Measurements from ENCODE around the gene NDUFB6. TPM values are rescaled to one million over a fixed set of nuclear protein-coding genes. Genes with fewer than 3 reads are reported as not detected.

The NDUFB6 gene
- total and polyA plus RNA-seq, 4 donors = 48.6 to 109 (median 83.8) TPM

GRCh38 chr9:32590476-32590875 is 17.5 kb upstream of the NDUFB6 start:
- Histone ChIP-seq H3K4me3 (ENCODE audit: low read depth, low read length) (no peak overlapping the region), H3K9me3 (ENCODE audit: control insufficient read depth, insufficient read depth, low read length) (peaks cover 3% of the 10 kb centered on the region), H3K27me3 (ENCODE audit: control insufficient read depth, insufficient read depth, low read length) (no peaks in the 10 kb centered on the region), H3K4me1 (ENCODE audit: control insufficient read depth, insufficient read depth, low read length) (no peaks in the 10 kb centered on the region), H3K27ac (ENCODE audit: low read depth, low read length) (no peak overlapping the region), H3K36me3 (ENCODE audit: control insufficient read depth, insufficient read depth, low read length) (no peaks in the 10 kb centered on the region)
- WGBS (ENCODE audit: insufficient coverage) = no CpG with 5 or more reads among the region's 2 CpGs
- DNase-seq (ENCODE audit: low read depth in 4 of 6, low spot score in 6 of 6) = no peak

GRCh38 chr9:32589083-32589723 is 16.2 kb upstream of the NDUFB6 start:
- H3K9me3 ChIP-seq (ENCODE audit: control insufficient read depth, insufficient read depth, low read length) = peaks cover 3% of the 10 kb centered on the region
- H3K27me3 ChIP-seq (ENCODE audit: control insufficient read depth, insufficient read depth, low read length) = no peaks in the 10 kb centered on the region
- WGBS (ENCODE audit: insufficient coverage) = no CpG with 5 or more reads among the region's 6 CpGs
- no peak overlapping the region for H3K4me3 ChIP-seq (ENCODE audit: low read depth, low read length)
- no peak overlapping the region for H3K27ac ChIP-seq (ENCODE audit: low read depth, low read length)
- DNase-seq (ENCODE audit: low read depth in 4 of 6, low spot score in 6 of 6) = peak; percentile 18 to 88 (median 54)
- no peaks in the 10 kb centered on the region for H3K36me3 ChIP-seq (ENCODE audit: control insufficient read depth, insufficient read depth, low read length)
- H3K4me1 ChIP-seq (ENCODE audit: control insufficient read depth, insufficient read depth, low read length) = no peaks in the 10 kb centered on the region

- H3K36me3 ChIP-seq (ENCODE audit: control insufficient read depth, insufficient read depth, low read length) = no peaks in the 10 kb centered on the region
- H3K4me3 ChIP-seq (ENCODE audit: low read depth, low read length) = no peak overlapping the region
- no peak overlapping the region for H3K27ac ChIP-seq (ENCODE audit: low read depth, low read length)
- no peaks in the 10 kb centered on the region for H3K27me3 ChIP-seq (ENCODE audit: control insufficient read depth, insufficient read depth, low read length)
- DNase-seq (ENCODE audit: low read depth in 4 of 6, low spot score in 6 of 6) = no peak
- H3K4me1 ChIP-seq (ENCODE audit: control insufficient read depth, insufficient read depth, low read length) = no peaks in the 10 kb centered on the region
- H3K9me3 ChIP-seq (ENCODE audit: control insufficient read depth, insufficient read depth, low read length) = peaks cover 3% of the 10 kb centered on the region
Measured at GRCh38 chr9:32587901-32588300, 14.9 kb upstream of the NDUFB6 start.

DNA sequence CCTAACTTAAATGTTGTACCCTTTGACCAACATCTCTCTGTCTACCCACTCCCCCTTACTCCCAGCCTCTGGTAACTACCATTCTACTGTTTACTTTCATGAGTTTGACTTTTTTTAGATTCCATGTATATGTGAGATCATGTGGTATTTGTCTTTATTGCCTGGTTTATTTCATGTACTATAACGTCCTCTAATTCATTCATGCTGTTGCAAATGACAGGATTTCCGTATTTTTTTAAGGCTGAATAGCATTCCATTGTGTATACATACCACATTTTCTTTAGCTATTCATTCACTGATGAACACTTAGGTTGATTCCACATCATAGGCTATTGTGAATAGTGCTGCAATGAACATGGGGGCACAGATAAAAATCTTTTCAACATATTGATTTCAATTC is 11.8 kb upstream of the NDUFB6 start:
- no peak for DNase-seq (ENCODE audit: low read depth in 4 of 6, low spot score in 6 of 6)
- H3K36me3 ChIP-seq (ENCODE audit: control insufficient read depth, insufficient read depth, low read length) = no peaks in the 10 kb centered on the region
- no peaks in the 10 kb centered on the region for H3K27me3 ChIP-seq (ENCODE audit: control insufficient read depth, insufficient read depth, low read length)
- no peaks in the 10 kb centered on the region for H3K4me1 ChIP-seq (ENCODE audit: control insufficient read depth, insufficient read depth, low read length)
- WGBS (ENCODE audit: insufficient coverage) = no CpG with 5 or more reads among the region's 2 CpGs
- H3K4me3 ChIP-seq (ENCODE audit: low read depth, low read length) = no peak overlapping the region
- no peak overlapping the region for H3K27ac ChIP-seq (ENCODE audit: low read depth, low read length)
- peaks cover 3% of the 10 kb centered on the region for H3K9me3 ChIP-seq (ENCODE audit: control insufficient read depth, insufficient read depth, low read length)

DNA sequence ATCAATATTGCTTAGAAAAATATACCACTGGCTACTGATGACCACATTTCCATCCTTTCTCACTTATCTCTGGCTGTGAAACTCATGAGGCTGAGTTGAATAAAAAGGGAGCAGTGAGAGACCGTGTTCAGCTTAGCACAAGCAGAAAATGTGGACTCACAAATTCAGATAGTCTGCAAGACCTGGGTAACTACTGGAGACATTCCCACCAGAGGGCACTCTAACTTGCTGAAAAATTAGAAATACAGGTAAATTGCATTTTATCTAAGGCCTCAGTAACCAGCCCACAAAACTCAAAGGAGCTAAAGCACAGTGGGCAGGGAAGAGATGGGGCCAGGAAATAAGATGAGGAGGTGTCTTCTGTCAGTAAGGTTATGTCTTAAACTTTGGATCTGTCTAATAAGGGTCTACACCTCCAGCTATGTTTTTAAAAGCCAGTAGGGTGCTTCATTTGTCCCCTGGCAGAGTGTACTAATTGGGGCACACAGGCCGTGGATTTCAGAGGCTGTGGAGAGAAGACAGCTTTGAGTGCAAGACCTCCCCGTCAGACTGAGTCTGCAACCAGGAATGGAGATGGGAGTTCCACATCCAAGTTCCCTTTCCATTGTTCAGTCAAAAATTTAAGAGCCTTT is 8.7 kb upstream of the NDUFB6 start:
- Histone ChIP-seq H3K36me3 (ENCODE audit: control insufficient read depth, insufficient read depth, low read length) (no peaks in the 10 kb centered on the region), H3K27me3 (ENCODE audit: control insufficient read depth, insufficient read depth, low read length) (no peaks in the 10 kb centered on the region), H3K4me1 (ENCODE audit: control insufficient read depth, insufficient read depth, low read length) (no peaks in the 10 kb centered on the region), H3K27ac (ENCODE audit: low read depth, low read length) (no peak overlapping the region), H3K4me3 (ENCODE audit: low read depth, low read length) (no peak overlapping the region), H3K9me3 (ENCODE audit: control insufficient read depth, insufficient read depth, low read length) (peaks cover 3% of the 10 kb centered on the region)
- 80% methylated on average over 1 of the region's 3 CpGs for WGBS (ENCODE audit: insufficient coverage)
- DNase-seq (ENCODE audit: low read depth in 4 of 6, low spot score in 6 of 6) = peak; percentile 17 to 95 (median 62)

GRCh38 chr9:32580631-32581300 is 7.8 kb upstream of the NDUFB6 start:
- H3K27ac ChIP-seq (ENCODE audit: low read depth, low read length) = no peak overlapping the region
- WGBS (ENCODE audit: insufficient coverage) = 53% methylated on average over 1 of the region's 3 CpGs
- H3K27me3 ChIP-seq (ENCODE audit: control insufficient read depth, insufficient read depth, low read length) = no peaks in the 10 kb centered on the region
- H3K9me3 ChIP-seq (ENCODE audit: control insufficient read depth, insufficient read depth, low read length) = no peaks in the 10 kb centered on the region
- H3K4me1 ChIP-seq (ENCODE audit: control insufficient read depth, insufficient read depth, low read length) = no peaks in the 10 kb centered on the region
- no peak overlapping the region for H3K4me3 ChIP-seq (ENCODE audit: low read depth, low read length)
- no peaks in the 10 kb centered on the region for H3K36me3 ChIP-seq (ENCODE audit: control insufficient read depth, insufficient read depth, low read length)
- no peak for DNase-seq (ENCODE audit: low read depth in 4 of 6, low spot score in 6 of 6)

DNA sequence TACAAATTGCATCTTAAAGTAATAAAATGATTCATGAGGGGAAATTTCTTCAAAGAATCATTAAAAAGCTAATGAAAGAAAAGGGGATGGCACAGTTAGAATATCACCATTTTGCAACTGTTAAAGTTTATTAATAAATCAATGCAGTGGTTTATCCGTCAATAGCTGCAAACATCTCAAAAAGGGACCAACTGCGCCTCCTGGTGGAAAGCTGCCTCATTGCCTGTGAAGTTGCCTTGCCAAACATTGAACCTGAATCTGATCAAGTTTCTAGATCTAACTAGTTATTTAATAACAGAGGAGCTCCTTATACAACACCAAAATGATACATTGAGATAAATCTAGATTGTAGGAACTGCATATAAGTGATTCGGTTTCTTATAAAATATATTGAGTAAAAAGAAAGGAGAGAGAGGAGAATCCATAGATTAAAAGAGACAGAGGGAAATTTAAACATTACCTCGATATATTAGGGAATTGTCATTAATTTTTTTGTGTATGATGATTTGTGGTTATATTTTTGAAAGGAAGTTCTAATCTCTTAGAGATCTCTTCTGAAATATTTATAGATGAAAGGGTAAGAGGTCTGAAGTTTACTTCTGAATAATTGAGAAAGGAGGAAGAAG is 6.9 kb upstream of the NDUFB6 start:
- no CpG with 5 or more reads among the region's 4 CpGs for WGBS (ENCODE audit: insufficient coverage)
- Histone ChIP-seq H3K27ac (ENCODE audit: low read depth, low read length) (no peak overlapping the region), H3K4me1 (ENCODE audit: control insufficient read depth, insufficient read depth, low read length) (no peaks in the 10 kb centered on the region), H3K9me3 (ENCODE audit: control insufficient read depth, insufficient read depth, low read length) (no peaks in the 10 kb centered on the region), H3K4me3 (ENCODE audit: low read depth, low read length) (no peak overlapping the region), H3K27me3 (ENCODE audit: control insufficient read depth, insufficient read depth, low read length) (no peaks in the 10 kb centered on the region), H3K36me3 (ENCODE audit: control insufficient read depth, insufficient read depth, low read length) (no peaks in the 10 kb centered on the region)
- DNase-seq (ENCODE audit: low read depth in 4 of 6, low spot score in 6 of 6) = peak; percentile 15 to 89 (median 50)

DNA sequence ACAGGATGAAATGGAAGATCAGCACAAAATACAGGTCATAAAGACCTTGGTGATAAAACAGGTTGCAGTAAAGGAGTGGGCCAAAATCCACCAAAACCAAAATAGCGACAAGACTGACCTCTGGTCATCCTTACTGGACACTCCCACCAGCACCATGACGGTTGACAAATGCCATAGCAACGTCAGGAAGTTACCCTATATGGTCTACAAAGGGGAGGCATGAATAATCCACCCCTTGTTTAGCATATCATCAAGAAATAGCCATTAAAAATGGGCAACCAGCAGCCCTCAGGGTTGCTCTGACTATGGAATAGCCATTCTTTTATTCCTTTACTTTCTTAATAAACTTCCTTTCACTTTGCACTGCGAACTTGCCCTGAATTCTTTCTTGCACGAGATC is 6.0 kb upstream of the NDUFB6 start:
- 73% methylated on average over 4 of the region's 5 CpGs for WGBS (ENCODE audit: insufficient coverage)
- Histone ChIP-seq H3K4me3 (ENCODE audit: low read depth, low read length) (no peak overlapping the region), H3K27me3 (ENCODE audit: control insufficient read depth, insufficient read depth, low read length) (no peaks in the 10 kb centered on the region), H3K27ac (ENCODE audit: low read depth, low read length) (no peak overlapping the region), H3K9me3 (ENCODE audit: control insufficient read depth, insufficient read depth, low read length) (no peaks in the 10 kb centered on the region), H3K36me3 (ENCODE audit: control insufficient read depth, insufficient read depth, low read length) (no peaks in the 10 kb centered on the region), H3K4me1 (ENCODE audit: control insufficient read depth, insufficient read depth, low read length) (no peaks in the 10 kb centered on the region)
- no peak for DNase-seq (ENCODE audit: low read depth in 4 of 6, low spot score in 6 of 6)

GRCh38 chr9:32577316-32577715 is 4.4 kb upstream of the NDUFB6 start:
- Histone ChIP-seq H3K27me3 (ENCODE audit: control insufficient read depth, insufficient read depth, low read length) (no peaks in the 10 kb centered on the region), H3K4me3 (ENCODE audit: low read depth, low read length) (no peak overlapping the region), H3K9me3 (ENCODE audit: control insufficient read depth, insufficient read depth, low read length) (no peaks in the 10 kb centered on the region), H3K27ac (ENCODE audit: low read depth, low read length) (no peak overlapping the region), H3K36me3 (ENCODE audit: control insufficient read depth, insufficient read depth, low read length) (no peaks in the 10 kb centered on the region), H3K4me1 (ENCODE audit: control insufficient read depth, insufficient read depth, low read length) (no peaks in the 10 kb centered on the region)
- DNase-seq (ENCODE audit: low read depth in 4 of 6, low spot score in 6 of 6) = no peak
- no CpG with 5 or more reads among the region's 3 CpGs for WGBS (ENCODE audit: insufficient coverage)

Data from spinal cord (tissue), 10 donors.